Activated T-cell treated with anti-CD3 and anti-CD28 coated beads, Interleukin-2, amount 50 U/mL, for 72 hours (primary cell): ENCODE data around the gene IL36A. TPM values are rescaled to one million over a fixed set of nuclear protein-coding genes. Genes with fewer than 3 reads are reported as not detected.

Experiments
- ATAC-seq, 2 donors: fragments of 150-1000 bp; cut with Tn5 transposase; replicated peaks in 1 of 2; 2 replicates each; pipeline ENCODE4 v1.10.0; 2021; ENCODE audit warnings: moderate library complexity in 2 of 2, mild to moderate bottlenecking in 1 of 2
- DNase-seq, 2 donors: peaks; one replicate each; pipeline ENCODE4 v3.0.0; 2021 to 2022; ENCODE audit warnings: mixed read lengths in 1 of 2
- H3K27ac Mint-ChIP-seq: one replicate; pipeline ENCODE4 v1.8.0; 2022; ENCODE audit warnings: mild to moderate bottlenecking, moderate library complexity, mixed read lengths
- H3K27me3 Mint-ChIP-seq: one replicate; pipeline ENCODE4 v1.8.0; 2022; ENCODE audit warnings: low read depth, mixed read lengths
- H3K36me3 Mint-ChIP-seq, 2 donors: one replicate each; pipeline ENCODE4 v1.8.0; 2022; ENCODE audit warnings: mixed read lengths in 2 of 2, mild to moderate bottlenecking in 1 of 2; ENCODE audit not compliant: insufficient read depth in 2 of 2
- H3K4me1 Mint-ChIP-seq: one replicate; pipeline ENCODE4 v1.8.0; 2022; ENCODE audit warnings: low read depth, mixed read lengths
- H3K4me3 Mint-ChIP-seq, 2 donors: one replicate each; pipeline ENCODE4 v1.8.0; 2022; ENCODE audit warnings: mild to moderate bottlenecking in 2 of 2, mixed read lengths in 2 of 2, moderate library complexity in 2 of 2
- H3K9me3 Mint-ChIP-seq, 2 donors: one replicate each; pipeline ENCODE4 v1.8.0; 2022; ENCODE audit warnings: mixed read lengths in 2 of 2
- total RNA-seq, 2 donors: library from RNA; stranded (reverse); gene quantifications; one replicate each; pipeline ENCODE4 v1.2.3, GENCODE V29; 2022

The IL36A gene
- total RNA-seq, 2 donors from 2014 or later: 0.84 TPM; not detected in 1

DNA sequence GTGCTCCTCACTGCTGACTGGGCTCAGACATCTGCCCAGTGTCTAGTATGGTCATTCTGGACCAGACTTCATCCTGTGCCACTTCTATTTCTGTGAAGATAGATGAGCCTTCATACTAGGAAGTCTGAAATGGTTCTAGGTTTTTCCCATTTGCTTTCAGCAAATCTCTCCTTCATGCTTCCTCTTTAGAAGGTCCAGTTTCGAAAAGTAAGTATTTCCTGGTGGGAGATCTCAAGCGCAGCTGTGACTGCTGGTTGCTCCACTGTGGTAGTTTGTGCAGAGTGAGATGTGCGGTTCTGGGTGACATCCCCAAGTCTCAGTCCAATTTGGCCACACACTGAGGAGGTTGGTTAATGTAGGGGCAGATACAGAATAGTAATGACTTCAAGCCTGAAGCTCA is 33.0 kb downstream of the IL36A start:
- no peak for ATAC-seq
- no peak overlapping the region for H3K4me3 Mint-ChIP-seq

GRCh38 chr2:113039158-113039557 is 33.9 kb downstream of the IL36A start:
- no peaks in the 10 kb centered on the region for H3K9me3 Mint-ChIP-seq
- H3K36me3 Mint-ChIP-seq: no peaks in the 10 kb centered on the region
- no peaks in the 10 kb centered on the region for H3K27me3 Mint-ChIP-seq
- no peak for DNase-seq
- no peak for ATAC-seq
- no peaks in the 10 kb centered on the region for H3K4me1 Mint-ChIP-seq
- H3K27ac Mint-ChIP-seq: no peak overlapping the region
- H3K4me3 Mint-ChIP-seq: no peak overlapping the region

More for the DNA sequence above, 33.0 kb downstream of the IL36A start:
- Mint-ChIP-seq H3K27ac (no peak overlapping the region), H3K36me3 (no peaks in the 10 kb centered on the region), H3K9me3 (no peaks in the 10 kb centered on the region), H3K27me3 (no peaks in the 10 kb centered on the region), H3K4me1 (no peaks in the 10 kb centered on the region)
- DNase-seq: no peak

DNA sequence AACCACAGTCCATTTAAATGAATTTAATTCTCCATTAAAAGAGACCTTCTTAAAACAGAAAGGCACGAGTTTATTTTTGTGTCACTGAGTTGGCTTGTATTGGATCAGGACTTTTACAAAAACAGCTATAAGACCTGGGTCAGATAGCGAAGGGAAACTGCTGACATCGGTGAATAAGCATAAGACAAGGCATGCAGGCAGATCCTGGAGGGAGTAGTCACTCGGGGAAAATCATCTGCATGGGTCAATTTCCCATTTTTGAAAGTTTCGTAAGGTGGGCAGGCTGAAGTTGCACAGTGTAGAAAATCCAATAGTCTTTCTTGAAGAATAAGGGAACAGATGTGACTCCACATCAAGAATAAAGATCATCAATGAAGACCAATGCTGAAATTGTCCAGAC is 34.5 kb downstream of the IL36A start:
- DNase-seq (no peak), ATAC-seq (no peak)
- no peaks in the 10 kb centered on the region for H3K9me3 Mint-ChIP-seq
- H3K27me3 Mint-ChIP-seq: no peaks in the 10 kb centered on the region
- no peaks in the 10 kb centered on the region for H3K4me1 Mint-ChIP-seq
- H3K27ac Mint-ChIP-seq: no peak overlapping the region
- H3K36me3 Mint-ChIP-seq: no peaks in the 10 kb centered on the region
- H3K4me3 Mint-ChIP-seq: no peak overlapping the region

- no peak overlapping the region for H3K27ac Mint-ChIP-seq
- no peaks in the 10 kb centered on the region for H3K36me3 Mint-ChIP-seq
- H3K27me3 Mint-ChIP-seq: no peaks in the 10 kb centered on the region
- DNase-seq (no peak), ATAC-seq (no peak)
- H3K9me3 Mint-ChIP-seq: no peaks in the 10 kb centered on the region
- H3K4me1 Mint-ChIP-seq: no peaks in the 10 kb centered on the region
- H3K4me3 Mint-ChIP-seq: no peak overlapping the region
These were observed 36.6 kb downstream of the IL36A start for GRCh38 chr2:113041871-113042270.

DNA sequence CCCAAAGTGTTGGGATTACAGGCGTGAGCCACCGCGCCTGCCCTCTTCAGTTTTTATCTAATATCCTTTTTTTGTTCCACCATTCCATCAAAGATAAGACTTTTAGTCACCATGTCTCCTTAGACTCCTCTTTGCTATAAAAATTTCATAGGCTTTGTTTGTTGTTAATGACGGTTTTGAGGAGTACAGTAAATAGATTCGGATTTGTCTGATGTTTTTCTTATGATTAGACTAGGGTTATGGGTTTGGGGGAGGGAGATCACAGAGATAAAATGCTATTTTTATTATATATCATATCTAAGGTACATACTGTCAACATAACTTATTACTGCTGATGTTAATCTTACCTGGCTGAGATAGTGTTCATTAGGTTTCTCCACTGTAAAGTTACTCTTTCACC is 41.2 kb downstream of the IL36A start:
- ATAC-seq: no peak
- Mint-ChIP-seq H3K27me3 (no peaks in the 10 kb centered on the region), H3K4me3 (no peak overlapping the region), H3K27ac (no peak overlapping the region), H3K36me3 (no peaks in the 10 kb centered on the region), H3K9me3 (peaks cover 0 to 4% of the 10 kb centered on the region in 2 donors), H3K4me1 (no peaks in the 10 kb centered on the region)
- no peak for DNase-seq

- DNase-seq (no peak), ATAC-seq (no peak)
- H3K27ac Mint-ChIP-seq: no peak overlapping the region
- H3K27me3 Mint-ChIP-seq: no peaks in the 10 kb centered on the region
- H3K4me1 Mint-ChIP-seq: peaks cover 1% of the 10 kb centered on the region
- H3K4me3 Mint-ChIP-seq: no peak overlapping the region
- peaks cover 11 to 27% of the 10 kb centered on the region in 2 donors for H3K36me3 Mint-ChIP-seq
- peaks cover 16 to 24% of the 10 kb centered on the region in 2 donors for H3K9me3 Mint-ChIP-seq
These were observed 45.9 kb downstream of the IL36A start for GRCh38 chr2:113050921-113051895.

DNA sequence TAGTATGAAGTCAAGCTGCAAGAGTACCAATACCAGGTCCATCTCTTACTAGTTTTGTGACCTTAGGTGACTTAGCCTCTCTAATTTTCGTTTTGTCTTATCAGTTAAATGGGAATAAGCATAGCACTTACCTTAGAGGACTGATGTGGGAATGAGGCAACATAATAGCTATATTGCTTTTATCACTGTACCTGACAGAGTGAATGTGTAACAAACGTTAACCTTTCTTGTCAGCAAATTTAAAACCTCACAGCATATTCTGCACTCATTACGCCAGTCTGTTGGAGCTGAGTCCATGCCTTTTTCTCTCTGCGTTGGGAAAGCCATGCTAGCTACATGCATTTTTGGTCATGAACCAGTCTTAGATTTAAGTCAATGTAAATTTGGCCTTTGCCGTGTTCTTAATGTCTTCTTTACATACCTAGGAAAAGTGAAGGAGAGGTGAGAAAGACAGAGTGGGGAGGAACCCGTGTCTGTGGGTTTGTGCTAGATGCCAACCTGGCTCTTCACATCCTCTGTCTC is 47.2 kb downstream of the IL36A start, which contains the start of gene IL36B:
Gene IL36B, minus strand, starts transcription at position 472 of the 522 bp plus-strand sequence.
- H3K9me3 Mint-ChIP-seq: peaks cover 16 to 26% of the 10 kb centered on the region in 2 donors
- no peaks in the 10 kb centered on the region for H3K27me3 Mint-ChIP-seq
- H3K4me3 Mint-ChIP-seq: no peak within 1 kb of the TSS
- H3K36me3 Mint-ChIP-seq: peaks cover 11 to 29% of the 10 kb centered on the region in 2 donors
- no peak for DNase-seq
- no peak within 1 kb of the TSS for H3K27ac Mint-ChIP-seq
- no peak for ATAC-seq
- peaks cover 6% of the 10 kb centered on the region for H3K4me1 Mint-ChIP-seq

GRCh38 chr2:113053666-113054065 is 48.4 kb downstream of the IL36A start:
- Mint-ChIP-seq H3K27ac (no peak overlapping the region), H3K4me3 (no peak overlapping the region), H3K4me1 (peaks cover 6% of the 10 kb centered on the region), H3K27me3 (no peaks in the 10 kb centered on the region), H3K36me3 (peaks cover 11 to 29% of the 10 kb centered on the region in 2 donors), H3K9me3 (peaks cover 16 to 26% of the 10 kb centered on the region in 2 donors)
- ATAC-seq: no peak
- no peak for DNase-seq

- no peak overlapping the region for H3K4me3 Mint-ChIP-seq
- peaks cover 6% of the 10 kb centered on the region for H3K4me1 Mint-ChIP-seq
- no peak overlapping the region for H3K27ac Mint-ChIP-seq
- no peak for ATAC-seq
- peaks cover 16 to 26% of the 10 kb centered on the region in 2 donors for H3K9me3 Mint-ChIP-seq
- H3K27me3 Mint-ChIP-seq: no peaks in the 10 kb centered on the region
- H3K36me3 Mint-ChIP-seq: peaks cover 11 to 29% of the 10 kb centered on the region in 2 donors
- no peak for DNase-seq
These were observed 48.8 kb downstream of the IL36A start for GRCh38 chr2:113054066-113054465.

DNA sequence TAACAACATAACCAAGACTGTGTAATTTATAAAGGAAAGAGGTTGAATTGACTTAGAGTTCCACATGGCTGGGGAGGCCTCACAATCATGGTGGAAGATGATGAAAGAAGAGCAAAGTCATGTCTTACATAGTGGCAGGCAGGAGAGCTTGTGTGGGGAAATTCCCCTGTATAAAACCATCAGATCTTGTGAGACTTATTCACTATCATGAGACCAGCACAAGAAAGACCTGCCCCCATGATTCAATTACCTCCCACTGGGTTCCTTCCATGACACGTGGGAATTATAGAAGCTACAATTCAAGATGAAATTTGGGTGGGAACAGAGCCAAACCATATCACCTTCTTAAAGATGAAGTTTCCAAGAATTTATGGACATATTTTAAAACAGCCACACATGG is 51.3 kb downstream of the IL36A start:
- no peak for ATAC-seq
- Mint-ChIP-seq H3K9me3 (peaks cover 16 to 22% of the 10 kb centered on the region in 2 donors), H3K36me3 (peaks cover 11 to 29% of the 10 kb centered on the region in 2 donors), H3K27me3 (no peaks in the 10 kb centered on the region), H3K4me1 (peaks cover 6% of the 10 kb centered on the region), H3K4me3 (no peak overlapping the region), H3K27ac (no peak overlapping the region)
- DNase-seq: no peak

DNA sequence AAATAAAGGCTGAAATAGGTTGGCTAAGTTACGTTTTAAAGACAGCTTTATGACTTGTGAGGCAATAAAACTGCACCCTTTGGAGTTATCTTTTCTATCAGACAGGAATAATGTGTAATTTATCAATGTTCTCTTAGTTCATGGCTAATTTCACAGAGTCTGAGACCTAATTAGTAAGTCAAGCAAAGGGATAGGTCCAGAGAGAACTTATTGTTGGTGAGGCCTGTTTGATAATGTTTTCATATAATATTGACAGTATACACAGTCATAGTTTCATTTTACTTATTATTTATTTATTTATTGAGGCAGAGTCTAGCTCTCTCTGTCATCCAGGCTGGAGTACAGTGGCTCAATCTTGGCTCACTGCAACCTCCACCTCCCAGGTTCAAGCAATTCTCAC is 51.9 kb downstream of the IL36A start:
- no peak overlapping the region for H3K27ac Mint-ChIP-seq
- peaks cover 6% of the 10 kb centered on the region for H3K4me1 Mint-ChIP-seq
- no peaks in the 10 kb centered on the region for H3K27me3 Mint-ChIP-seq
- peaks cover 11 to 29% of the 10 kb centered on the region in 2 donors for H3K36me3 Mint-ChIP-seq
- ATAC-seq (no peak), DNase-seq (no peak)
- peaks cover 16 to 22% of the 10 kb centered on the region in 2 donors for H3K9me3 Mint-ChIP-seq
- no peak overlapping the region for H3K4me3 Mint-ChIP-seq
